GM15510 (cell line): ENCODE results near the gene PPFIBP1.

Source experiments
- POLR2A ChIP-seq: IDR thresholded peaks from 3 replicates; pipeline ENCODE4 v1.6.1; 2011; ENCODE audit warnings: borderline replicate concordance; ENCODE audit not compliant: insufficient read length; ENCODE audit errors: extremely low read depth

The PPFIBP1 gene

GRCh38 chr12:27583057-27583797 is 59.2 kb downstream of the PPFIBP1 start:
- no peak for TF ChIP-seq POLR2A

GRCh38 chr12:27583981-27584380 is 60.0 kb downstream of the PPFIBP1 start:
- no peak for TF ChIP-seq POLR2A

- TF ChIP-seq POLR2A: no peak
Measured at GRCh38 chr12:27585739-27586265, 61.8 kb downstream of the PPFIBP1 start.

GRCh38 chr12:27588776-27589175 is 64.8 kb downstream of the PPFIBP1 start:
- TF ChIP-seq POLR2A: no peak

GRCh38 chr12:27589419-27589818 is 65.4 kb downstream of the PPFIBP1 start:
- TF ChIP-seq POLR2A: no peak

- no peak for TF ChIP-seq POLR2A
Measured at GRCh38 chr12:27592548-27592947, 68.5 kb downstream of the PPFIBP1 start.

- no peak for TF ChIP-seq POLR2A
Measured at GRCh38 chr12:27593266-27593665, 69.3 kb downstream of the PPFIBP1 start.

- TF ChIP-seq POLR2A: no peak
Measured at GRCh38 chr12:27595231-27595642, 71.2 kb downstream of the PPFIBP1 start.

- TF ChIP-seq POLR2A: no peak
Measured at GRCh38 chr12:27602516-27602915, 78.5 kb downstream of the PPFIBP1 start.

- TF ChIP-seq POLR2A: no peak
Measured at GRCh38 chr12:27604431-27604830, 80.4 kb downstream of the PPFIBP1 start.

- no peak for TF ChIP-seq POLR2A
Measured at GRCh38 chr12:27606986-27607385, 83.0 kb downstream of the PPFIBP1 start.

- no peak for TF ChIP-seq POLR2A
Measured at GRCh38 chr12:27607591-27607990, 83.6 kb downstream of the PPFIBP1 start.

- TF ChIP-seq POLR2A: no peak
Measured at GRCh38 chr12:27608890-27609289, 84.9 kb downstream of the PPFIBP1 start.

GRCh38 chr12:27610374-27610773 is 86.4 kb downstream of the PPFIBP1 start:
- TF ChIP-seq POLR2A: no peak

GRCh38 chr12:27614386-27614785 is 90.4 kb downstream of the PPFIBP1 start:
- TF ChIP-seq POLR2A: no peak

GRCh38 chr12:27614866-27615265 is 90.9 kb downstream of the PPFIBP1 start:
- TF ChIP-seq POLR2A: no peak
